Thyroid gland (tissue), 4 donors: ENCODE results near the gene C1QB. TPM values are rescaled to one million over a fixed set of nuclear protein-coding genes. Genes with fewer than 3 reads are reported as not detected.

Source experiments
- DNase-seq, 2 donors: peaks; one replicate each; pipeline ENCODE4 v3.0.0-alpha.2; 2019
- H3K27ac ChIP-seq, 3 donors: fragments of 200-600 bp; sonication (generic); 1 replicate in 2 of 3; 2 replicates in 1 of 3; pipeline ENCODE4 v1.5.1; 2016 to 2019; ENCODE audit warnings: mild to moderate bottlenecking in 1 of 3, moderate library complexity in 1 of 3
- H3K27me3 ChIP-seq: fragments of 200-600 bp; sonication (generic); one replicate; pipeline ENCODE4 v1.5.1; 2019
- H3K36me3 ChIP-seq, 2 donors: fragments of 200-600 bp; sonication (generic); one replicate each; pipeline ENCODE4 v1.5.1; 2016 to 2019
- H3K4me1 ChIP-seq, 2 donors: fragments of 200-600 bp; sonication (generic); one replicate each; pipeline ENCODE4 v1.5.1; 2017 to 2019
- H3K4me3 ChIP-seq, 3 donors: fragments of 200-600 bp; sonication (generic); replicated peaks in 1 of 3; 1 replicate in 2 of 3; 2 replicates in 1 of 3; pipeline ENCODE4 v1.5.1; 2016; ENCODE audit warnings: mild to moderate bottlenecking in 1 of 3
- H3K9me3 ChIP-seq: fragments of 200-600 bp; sonication (generic); one replicate; pipeline ENCODE4 v1.5.1; 2017
- CTCF ChIP-seq, 6 experiments: fragments of 200-600 bp in 3 of 6; fragments of 450-650 bp in 3 of 6; sonication (generic) in 3 of 6; IDR thresholded peaks; one replicate each; pipeline ENCODE4 v1.5.1; 2016 to 2019; ENCODE audit warnings: antibody characterized with exemption in 6 of 6, mild to moderate bottlenecking in 2 of 6, inconsistent platforms in 1 of 6, moderate library complexity in 1 of 6
- POLR2A ChIP-seq, 2 donors: fragments of 450-650 bp; IDR thresholded peaks; one replicate each; pipeline ENCODE4 v1.6.1; 2017; ENCODE audit warnings: antibody characterized with exemption in 2 of 2, mild to moderate bottlenecking in 2 of 2, moderate library complexity in 1 of 2
- WGBS, 2 donors: methylation state at CpG; one replicate each; pipeline ENCODE4 v1.1.5; 2017; 5-methylcytosine and 5-hydroxymethylcytosine counted together
- intact Hi-C: fragments of 100-400 bp; cut with DNase I; formaldehyde crosslinking; loops from one replicate; pipeline ENCODE4 v1.15.1; 2023
- total RNA-seq, 4 donors: library from RNA; depleted of rRNA; stranded (reverse); fragments of >200 nt; gene quantifications; one replicate each; pipeline ENCODE4 v1.2.3, GENCODE V29; 2016

The C1QB gene
- total RNA-seq, 4 donors from 2014 or later, result 83.4 to 258 (median 146) TPM

DNA sequence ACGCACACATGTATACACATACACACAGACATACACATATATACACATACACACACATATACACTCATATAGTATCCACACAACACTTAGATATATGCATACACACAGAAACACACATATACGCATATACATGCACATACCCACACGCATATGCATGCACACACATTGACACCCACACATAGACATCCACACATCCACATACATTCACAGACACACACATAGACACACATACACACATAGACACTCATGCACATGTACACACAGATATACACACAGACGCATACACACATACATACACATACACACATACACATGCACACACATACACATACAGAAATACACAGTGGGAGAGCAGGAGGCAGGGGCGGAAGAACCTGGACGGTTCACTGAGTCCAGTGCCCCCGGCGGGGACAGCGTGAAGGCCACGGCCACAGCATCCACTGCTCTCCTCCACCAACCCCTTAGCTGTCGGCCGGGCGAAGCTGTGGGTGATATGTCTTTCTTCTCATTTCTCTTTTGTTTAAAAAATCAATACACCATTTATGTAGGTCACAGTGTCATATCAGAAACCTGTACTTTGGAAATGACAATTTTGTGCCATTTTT is 2.8 kb upstream of the C1QB start:
- Histone ChIP-seq H3K4me3 (no peak overlapping the region), H3K36me3 (no peaks in the 10 kb centered on the region), H3K27ac (no peak overlapping the region), H3K9me3 (no peaks in the 10 kb centered on the region), H3K27me3 (no peaks in the 10 kb centered on the region), H3K4me1 (no peaks in the 10 kb centered on the region)
- intact Hi-C loops, result no loop called here
- 89 to 90% methylated on average over 13 of the region's 13 CpGs for WGBS, 2 donors
- TF ChIP-seq CTCF (IDR thresholded peaks at IDR 0.05), result no peak
- TF ChIP-seq POLR2A (IDR thresholded peaks at IDR 0.05), result no peak
- no peak for DNase-seq

GRCh38 chr1:22651941-22652856 is 837 bp upstream of the C1QB start:
- no peak overlapping the region for H3K4me3 ChIP-seq
- no peak overlapping the region for H3K27ac ChIP-seq
- 70 to 81% methylated on average over 15 of the region's 15 CpGs for WGBS, 2 donors
- H3K4me1 ChIP-seq, result no peaks in the 10 kb centered on the region
- no peaks in the 10 kb centered on the region for H3K36me3 ChIP-seq
- no peak for TF ChIP-seq POLR2A (IDR thresholded peaks at IDR 0.05)
- no peak for TF ChIP-seq CTCF (IDR thresholded peaks at IDR 0.05)
- H3K9me3 ChIP-seq, result no peaks in the 10 kb centered on the region
- no peaks in the 10 kb centered on the region for H3K27me3 ChIP-seq
- intact Hi-C loops, result no loop called here
- DNase-seq, result no peak

DNA sequence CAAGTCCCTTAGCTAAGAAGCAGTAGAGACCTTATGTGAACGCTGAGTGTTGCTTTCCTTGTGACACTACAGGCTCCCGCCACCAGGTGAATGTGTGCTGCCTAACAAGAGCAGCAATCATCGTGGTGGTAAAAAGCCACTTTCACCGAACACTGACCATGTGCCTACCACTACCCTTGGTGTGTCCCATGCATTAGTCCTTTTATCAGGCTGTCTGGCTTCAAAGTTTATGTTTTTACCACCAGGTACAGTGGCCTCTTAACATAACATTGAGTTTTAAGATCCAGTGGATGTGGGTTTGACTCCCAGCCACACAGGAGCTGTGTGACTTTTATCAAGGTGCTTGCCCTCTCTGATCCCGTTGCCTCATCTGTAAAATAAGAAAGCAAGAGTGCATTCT is 1.7 kb downstream of the C1QB start:
- 61 to 66% methylated on average over 5 of the region's 5 CpGs for WGBS, 2 donors
- Histone ChIP-seq H3K36me3 (no peaks in the 10 kb centered on the region), H3K27ac (no peak overlapping the region), H3K4me1 (no peaks in the 10 kb centered on the region), H3K9me3 (no peaks in the 10 kb centered on the region), H3K27me3 (no peaks in the 10 kb centered on the region), H3K4me3 (no peak overlapping the region)
- intact Hi-C loops, result no loop called here
- no peak for DNase-seq
- TF ChIP-seq CTCF (IDR thresholded peaks at IDR 0.05) (no peak), POLR2A (IDR thresholded peaks at IDR 0.05) (no peak)

- no peak for TF ChIP-seq CTCF (IDR thresholded peaks at IDR 0.05)
- TF ChIP-seq POLR2A (IDR thresholded peaks at IDR 0.05), result no peak
- Histone ChIP-seq H3K4me1 (no peaks in the 10 kb centered on the region), H3K27me3 (no peaks in the 10 kb centered on the region), H3K27ac (no peak overlapping the region), H3K9me3 (no peaks in the 10 kb centered on the region), H3K4me3 (no peak overlapping the region), H3K36me3 (no peaks in the 10 kb centered on the region)
- intact Hi-C loops, result no loop called here
- WGBS, 2 donors, result 51 to 54% methylated on average over 3 of the region's 3 CpGs
- DNase-seq, result no peak
Observed at GRCh38 chr1:22658385-22659163, 5.5 kb downstream of the C1QB start.
